Pancreas (tissue), 10 donors: ENCODE results near the gene UBQLN1. TPM values are rescaled to one million over a fixed set of nuclear protein-coding genes. Genes with fewer than 3 reads are reported as not detected.

Experiments used
- ATAC-seq, 4 donors: fragments of 200-7000 bp; cut with Tn5 transposase; one replicate each; pipeline versions ENCODE4 v1.8.0 to v1.9.1; 2020; ENCODE audit warnings: mild to moderate bottlenecking in 4 of 4, moderate library complexity in 4 of 4
- DNase-seq, 6 donors: peaks; one replicate each; pipeline ENCODE4 v3.0.0-alpha.2; 2020
- FAIRE-seq: peaks from 2 replicates; lab custom pipeline; 2012; peaks lifted over from hg19 to GRCh38; lab: Jason Lieb, UNC
- H3K27ac ChIP-seq, 4 donors: fragments of 200-600 bp; sonication (generic); 1 replicate in 3 of 4; 2 replicates in 1 of 4; pipeline versions ENCODE4 v1.5.0 to v1.8.0; 2020
- H3K27me3 ChIP-seq, 4 donors: fragments of 200-600 bp; one replicate each; pipeline ENCODE4 v1.8.0; 2021
- H3K36me3 ChIP-seq, 3 donors: fragments of 200-600 bp; sonication (generic) in 1 of 3; one replicate each; pipeline versions ENCODE4 v1.5.0 to v1.8.0; 2020 to 2021
- H3K4me1 ChIP-seq, 3 donors: fragments of 200-600 bp; one replicate each; pipeline ENCODE4 v1.8.0; 2021
- H3K4me3 ChIP-seq, 4 donors: fragments of 200-600 bp; sonication (generic) in 2 of 4; one replicate each; pipeline versions ENCODE4 v1.5.0 to v1.8.0; 2020 to 2021
- H3K9me3 ChIP-seq, 4 donors: fragments of 200-600 bp; one replicate each; pipeline ENCODE4 v1.8.0; 2021
- WGBS, 2 donors: extraction: QIAGEN DNeasy Blood & Tissue Kit; methylation state at CpG; one replicate each; pipeline ENCODE4 v1.1.7; 2013; 5-methylcytosine and 5-hydroxymethylcytosine counted together
- intact Hi-C, 3 donors: fragments of 100-400 bp; cut with DNase I; formaldehyde crosslinking; loops; one replicate each; pipeline versions ENCODE4 v1.11.1 to v1.14.2; 2022
- polyA plus RNA-seq, 2 donors: library from polyadenylated mRNA; stranded (reverse); fragments of 200-250 nt; gene quantifications; one replicate each; pipeline ENCODE4 v1.2.3, GENCODE V29; 2013
- total RNA-seq, 6 donors: library from RNA; stranded (reverse); fragmentation: NEBNext Ultra II Directional in 4 of 6; extraction: Animal tissue kit (Norgen Biotek cat#: 25700) in 4 of 6; gene quantifications; one replicate each; pipeline versions ENCODE4 v1.2.1 to v1.2.4, GENCODE V29; 2021 to 2023
- TF ChIP-seq, protein P1 (sequence below), 4 donors: fragments of 200-600 bp; sonication (generic) in 3 of 4; IDR thresholded peaks; one replicate each; pipeline versions ENCODE4 v1.5.0 to v1.8.0; 2021; ENCODE audit warnings: antibody characterized with exemption in 4 of 4
- donor health status: healthy with polysubstance abuse.
- donor health status: DM: no; HTN: no; CAD: no; lungs with moderate emphysema.
- donor health status: DM: no; HTN: no; CAD: no.
- donor health status: control.
- donor health status: control.
- donor health status: Bipolar disorder and iron deficiency.
- donor health status: DM: yes; HTN: yes; CAD: no.
- donor health status: DM: no; HTN: no; CAD: no.
- donor health status: DM: no; HTN: no; CAD: no.
- donor health status: DM: yes; HTN: yes; CAD: no.

UBQLN1 gene
- total and polyA plus RNA-seq, 8 donors = 14.3 to 45.9 (median 36.7) TPM

DNA sequence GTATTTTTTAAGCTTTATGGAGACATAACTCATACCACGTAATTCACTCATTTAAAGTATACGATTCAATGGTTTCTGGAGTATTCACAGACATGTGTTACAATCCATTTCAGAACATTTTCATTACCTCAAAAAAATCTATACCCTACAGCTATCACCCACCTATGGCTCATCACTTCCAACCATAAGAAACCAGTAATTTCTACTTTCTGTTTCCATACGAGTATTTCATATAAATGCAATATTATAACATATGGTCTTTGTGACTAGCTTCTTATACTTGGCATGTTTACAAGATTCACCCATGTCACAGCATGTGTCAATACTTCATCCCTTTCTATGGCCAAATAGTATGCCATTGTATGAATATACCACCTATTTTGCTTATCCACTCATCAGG is 18.8 kb downstream of the UBQLN1 start:
- no peak for FAIRE-seq
- 82 to 89% methylated on average over 3 of the region's 3 CpGs for WGBS, 2 donors

GRCh38 chr9:83681490-83681889 is 26.3 kb downstream of the UBQLN1 start:
- intact Hi-C loops = no loop called here
- ATAC-seq (no peak), DNase-seq (no peak), FAIRE-seq (no peak)
- peaks cover 0 to 9% (median 4%) of the 10 kb centered on the region in 3 donors for H3K4me1 ChIP-seq
- H3K9me3 ChIP-seq = no peaks in the 10 kb centered on the region
- no peak overlapping the region for H3K4me3 ChIP-seq
- H3K27me3 ChIP-seq = no peaks in the 10 kb centered on the region
- no peak overlapping the region for H3K27ac ChIP-seq
- WGBS, 2 donors = 83 to 92% methylated on average over 2 of the region's 2 CpGs
- H3K36me3 ChIP-seq = peaks cover 0 to 19% (median 9%) of the 10 kb centered on the region in 3 donors
- TF ChIP-seq, protein P1, sequence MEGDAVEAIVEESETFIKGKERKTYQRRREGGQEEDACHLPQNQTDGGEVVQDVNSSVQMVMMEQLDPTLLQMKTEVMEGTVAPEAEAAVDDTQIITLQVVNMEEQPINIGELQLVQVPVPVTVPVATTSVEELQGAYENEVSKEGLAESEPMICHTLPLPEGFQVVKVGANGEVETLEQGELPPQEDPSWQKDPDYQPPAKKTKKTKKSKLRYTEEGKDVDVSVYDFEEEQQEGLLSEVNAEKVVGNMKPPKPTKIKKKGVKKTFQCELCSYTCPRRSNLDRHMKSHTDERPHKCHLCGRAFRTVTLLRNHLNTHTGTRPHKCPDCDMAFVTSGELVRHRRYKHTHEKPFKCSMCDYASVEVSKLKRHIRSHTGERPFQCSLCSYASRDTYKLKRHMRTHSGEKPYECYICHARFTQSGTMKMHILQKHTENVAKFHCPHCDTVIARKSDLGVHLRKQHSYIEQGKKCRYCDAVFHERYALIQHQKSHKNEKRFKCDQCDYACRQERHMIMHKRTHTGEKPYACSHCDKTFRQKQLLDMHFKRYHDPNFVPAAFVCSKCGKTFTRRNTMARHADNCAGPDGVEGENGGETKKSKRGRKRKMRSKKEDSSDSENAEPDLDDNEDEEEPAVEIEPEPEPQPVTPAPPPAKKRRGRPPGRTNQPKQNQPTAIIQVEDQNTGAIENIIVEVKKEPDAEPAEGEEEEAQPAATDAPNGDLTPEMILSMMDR (IDR thresholded peaks at IDR 0.05) = no peak

More for the DNA sequence above, 18.8 kb downstream of the UBQLN1 start:
- intact Hi-C loops = no loop called here
- no peak overlapping the region for H3K27ac ChIP-seq
- TF ChIP-seq, protein P1 (IDR thresholded peaks at IDR 0.05) = no peak
- H3K4me1 ChIP-seq = peaks cover 18 to 46% (median 31%) of the 10 kb centered on the region in 3 donors
- no peak for ATAC-seq
- no peak overlapping the region for H3K4me3 ChIP-seq
- H3K36me3 ChIP-seq = no peaks in the 10 kb centered on the region
- H3K27me3 ChIP-seq = no peaks in the 10 kb centered on the region
- DNase-seq = no peak
- no peaks in the 10 kb centered on the region for H3K9me3 ChIP-seq

DNA sequence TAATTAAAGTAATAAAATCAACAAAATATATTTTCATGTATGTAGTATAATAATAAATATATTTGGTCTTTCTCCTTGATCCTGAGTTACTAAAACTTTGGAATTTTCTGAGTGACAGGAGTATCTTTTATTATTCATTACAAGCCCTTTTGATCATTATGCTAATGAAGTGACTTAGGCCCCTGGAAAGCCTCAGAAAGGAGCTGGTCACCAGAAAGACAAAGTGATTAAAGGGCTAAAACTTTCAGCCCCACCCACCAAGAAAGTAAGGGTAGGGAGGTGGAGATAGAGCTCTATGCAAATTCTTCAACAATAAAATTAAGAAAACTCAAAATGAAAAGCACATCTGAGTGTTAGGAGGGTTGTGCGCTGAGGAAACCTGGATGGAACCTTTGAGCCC is 27.5 kb downstream of the UBQLN1 start:
- ATAC-seq = no peak
- intact Hi-C loops = no loop called here

DNA sequence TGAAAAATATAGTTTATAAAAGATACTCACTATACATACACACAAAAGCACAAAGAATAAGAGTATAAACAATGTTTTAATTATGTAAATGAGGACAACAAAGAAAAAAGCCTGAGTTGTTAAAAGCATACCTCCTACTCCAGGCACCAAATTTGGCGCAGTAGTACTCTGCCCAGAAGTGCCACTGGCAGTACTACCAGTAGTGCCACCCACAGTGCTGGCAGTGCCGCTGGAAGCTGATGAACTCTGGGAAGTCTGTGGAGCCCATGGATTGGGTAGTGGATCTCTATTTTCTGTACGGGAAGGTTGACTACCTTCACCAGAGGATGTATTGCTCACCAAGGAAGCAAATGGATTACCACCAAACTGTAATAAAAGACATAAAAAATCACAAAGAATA is 30.2 kb downstream of the UBQLN1 start:
- H3K4me3 ChIP-seq = no peak overlapping the region
- TF ChIP-seq, protein P1 (IDR thresholded peaks at IDR 0.05) = no peak
- 90 to 97% methylated on average over 3 of the region's 3 CpGs for WGBS, 2 donors
- no peaks in the 10 kb centered on the region for H3K4me1 ChIP-seq
- ATAC-seq = no peak
- no peaks in the 10 kb centered on the region for H3K9me3 ChIP-seq
- H3K27ac ChIP-seq = no peak overlapping the region
- H3K27me3 ChIP-seq = no peaks in the 10 kb centered on the region
- DNase-seq = no peak
- FAIRE-seq = no peak
- intact Hi-C loops = no loop called here
- H3K36me3 ChIP-seq = peaks cover 0 to 26% (median 9%) of the 10 kb centered on the region in 3 donors

More for the DNA sequence above, 27.5 kb downstream of the UBQLN1 start:
- Histone ChIP-seq H3K27ac (no peak overlapping the region), H3K4me3 (no peak overlapping the region), H3K4me1 (no peaks in the 10 kb centered on the region), H3K36me3 (peaks cover 0 to 26% (median 9%) of the 10 kb centered on the region in 3 donors), H3K9me3 (no peaks in the 10 kb centered on the region), H3K27me3 (no peaks in the 10 kb centered on the region)
- DNase-seq (no peak), FAIRE-seq (no peak)
- 100% methylated on average over 1 of the region's 1 CpG for WGBS, 2 donors
- TF ChIP-seq, protein P1 (IDR thresholded peaks at IDR 0.05) = no peak

DNA sequence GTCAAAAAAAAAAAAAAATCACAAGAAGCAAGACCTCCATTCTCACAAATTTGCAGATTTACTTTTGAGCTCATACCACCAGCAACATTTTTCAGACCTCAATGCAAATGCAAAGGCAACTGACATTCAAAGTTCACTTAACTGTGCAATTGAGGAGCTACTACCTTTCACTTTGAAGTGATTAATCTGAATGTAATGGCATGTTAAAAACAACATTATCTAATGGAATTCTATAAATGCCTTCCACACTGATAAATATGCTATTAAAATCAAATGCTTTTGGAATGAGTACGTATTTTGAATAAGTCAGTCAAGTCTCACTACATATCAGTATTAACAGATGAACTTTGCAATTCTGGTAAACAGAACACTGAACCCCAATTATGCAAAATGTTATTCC is 32.3 kb downstream of the UBQLN1 start:
- ATAC-seq = no peak
- TF ChIP-seq, protein P1 (IDR thresholded peaks at IDR 0.05) = no peak
- H3K4me1 ChIP-seq = no peaks in the 10 kb centered on the region
- WGBS, 2 donors = 49 to 53% methylated on average over 1 of the region's 1 CpG
- H3K36me3 ChIP-seq = peaks cover 0 to 26% (median 9%) of the 10 kb centered on the region in 3 donors
- no peak for DNase-seq
- FAIRE-seq = no peak
- H3K27ac ChIP-seq = no peak overlapping the region
- intact Hi-C loops = no loop called here
- no peaks in the 10 kb centered on the region for H3K27me3 ChIP-seq
- H3K4me3 ChIP-seq = no peak overlapping the region
- no peaks in the 10 kb centered on the region for H3K9me3 ChIP-seq
